CD4-positive, alpha-beta T cell treated with Interleukin-21 for 1 hour (primary cell): ENCODE data around the gene ADO.

Experiments used
- DNase-seq: peaks from one replicate; pipeline ENCODE4 v3.0.0-alpha.2; 2020

Gene ADO

DNA sequence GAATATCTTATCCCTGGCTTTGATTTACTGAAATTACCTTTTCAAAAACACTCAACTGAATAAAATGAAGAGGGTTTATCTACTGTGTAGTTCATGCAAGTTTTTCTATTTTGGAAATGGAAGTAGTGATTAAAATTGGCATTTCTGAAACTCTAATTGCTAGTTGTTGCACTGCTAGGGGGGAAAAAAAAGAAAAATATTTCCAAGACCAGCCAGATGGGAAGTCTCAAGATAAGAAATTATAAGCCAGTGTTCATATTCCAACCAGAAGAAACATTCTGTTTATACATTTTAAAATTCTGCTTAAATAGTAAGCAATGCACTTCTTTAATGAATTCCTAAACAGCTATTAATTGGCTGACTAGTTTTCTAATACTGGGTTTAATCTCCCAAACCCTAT lies 9.4 kb upstream of the ADO start:
- DNase-seq: no peak

GRCh38 chr10:62795762-62796161 lies 8.8 kb upstream of the ADO start:
- DNase-seq: no peak

DNA sequence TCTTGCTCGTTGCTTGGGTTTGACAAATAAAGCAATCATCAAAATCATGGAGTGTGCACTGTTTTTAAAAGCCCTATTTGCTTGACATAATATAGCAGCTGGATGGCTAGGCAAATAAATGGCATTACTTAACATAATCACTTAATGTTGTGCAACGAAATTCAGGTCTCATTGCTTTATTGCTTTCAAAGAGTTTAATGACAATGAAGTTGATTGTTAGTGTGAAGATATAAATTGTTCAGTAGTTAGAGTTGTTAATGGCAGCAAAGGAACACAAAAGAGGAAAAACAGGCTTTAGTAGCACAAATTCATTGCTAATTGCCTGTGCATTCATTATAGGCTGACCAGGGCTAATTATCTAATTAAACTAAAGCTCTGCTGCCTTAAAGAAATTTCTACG lies 7.6 kb upstream of the ADO start:
- no peak for DNase-seq

DNA sequence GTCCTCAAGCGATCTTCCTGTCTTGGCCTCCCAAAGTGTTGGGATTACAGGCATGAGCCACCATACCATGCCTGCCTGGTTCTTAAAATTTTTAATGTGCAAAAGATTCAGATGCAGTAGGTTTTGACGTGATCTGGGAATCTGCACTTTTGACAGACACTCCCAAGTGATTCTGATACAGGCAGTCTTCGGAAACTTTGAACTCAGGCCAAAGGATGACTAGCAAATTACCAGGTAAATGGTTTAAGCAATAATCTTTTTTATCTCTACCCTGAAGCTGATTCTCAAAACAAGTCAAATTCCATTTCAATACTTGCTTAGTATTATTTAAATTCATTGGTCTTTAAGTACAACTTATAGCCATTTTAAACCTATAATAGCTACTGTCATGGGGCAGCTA lies 2.6 kb upstream of the ADO start:
- no peak for DNase-seq

DNA sequence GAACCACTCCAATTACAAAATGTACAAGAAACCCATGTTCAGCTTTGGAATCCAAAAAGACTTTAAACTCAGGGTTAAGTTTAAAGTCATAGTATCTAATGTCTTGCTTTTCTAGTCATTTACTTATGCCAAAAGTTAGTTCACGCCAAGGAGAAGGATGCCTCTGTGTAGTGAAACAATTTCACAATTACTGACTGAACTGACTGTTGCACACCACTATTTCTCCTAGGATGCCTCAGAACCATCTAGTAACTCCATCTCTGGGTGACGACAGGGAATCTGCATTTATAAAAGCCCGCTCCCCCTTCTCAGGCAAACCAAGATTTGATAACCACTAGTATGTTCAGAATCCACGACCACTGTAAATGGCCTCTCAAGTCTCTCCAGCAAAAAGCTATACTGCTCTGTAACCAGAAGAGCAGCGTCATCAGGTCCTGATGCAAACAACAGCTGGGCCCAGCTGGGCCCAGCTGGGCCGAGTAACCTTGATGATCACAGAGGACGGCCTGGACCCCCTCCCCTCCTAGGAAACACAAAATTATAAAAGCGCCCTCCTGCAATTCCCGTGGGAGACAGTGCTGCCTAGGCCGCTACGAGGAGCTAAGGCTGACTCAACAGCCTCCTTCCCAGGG lies 680 bp upstream of the ADO start:
- no peak for DNase-seq

DNA sequence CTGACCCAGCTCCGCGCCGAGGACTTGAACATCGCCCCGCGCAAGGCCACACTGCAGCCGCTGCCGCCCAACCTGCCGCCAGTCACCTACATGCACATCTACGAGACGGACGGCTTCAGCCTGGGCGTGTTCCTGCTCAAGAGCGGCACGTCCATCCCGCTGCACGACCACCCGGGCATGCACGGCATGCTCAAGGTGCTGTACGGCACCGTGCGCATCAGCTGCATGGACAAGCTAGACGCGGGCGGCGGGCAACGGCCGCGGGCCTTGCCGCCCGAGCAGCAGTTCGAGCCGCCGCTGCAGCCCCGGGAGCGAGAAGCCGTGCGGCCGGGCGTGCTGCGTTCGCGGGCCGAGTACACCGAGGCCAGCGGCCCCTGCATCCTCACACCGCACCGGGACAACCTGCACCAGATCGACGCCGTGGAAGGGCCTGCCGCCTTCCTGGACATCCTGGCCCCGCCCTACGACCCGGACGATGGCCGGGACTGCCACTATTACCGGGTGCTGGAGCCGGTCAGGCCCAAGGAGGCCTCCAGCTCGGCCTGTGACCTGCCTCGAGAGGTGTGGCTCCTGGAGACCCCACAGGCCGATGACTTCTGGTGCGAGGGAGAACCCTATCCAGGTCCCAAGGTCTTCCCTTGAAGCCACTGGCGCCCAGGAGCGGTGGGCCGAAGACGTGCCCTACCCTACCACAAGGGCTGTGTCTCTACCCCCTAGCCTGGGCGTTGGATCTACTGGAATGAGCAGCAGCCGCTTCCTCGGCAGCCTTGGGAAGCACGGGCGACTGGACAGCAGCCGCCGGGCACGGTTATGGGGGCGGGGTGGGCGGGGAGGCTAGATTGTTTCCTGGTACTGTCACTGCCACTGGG lies 945 bp downstream of the ADO start:
- DNase-seq: no peak

DNA sequence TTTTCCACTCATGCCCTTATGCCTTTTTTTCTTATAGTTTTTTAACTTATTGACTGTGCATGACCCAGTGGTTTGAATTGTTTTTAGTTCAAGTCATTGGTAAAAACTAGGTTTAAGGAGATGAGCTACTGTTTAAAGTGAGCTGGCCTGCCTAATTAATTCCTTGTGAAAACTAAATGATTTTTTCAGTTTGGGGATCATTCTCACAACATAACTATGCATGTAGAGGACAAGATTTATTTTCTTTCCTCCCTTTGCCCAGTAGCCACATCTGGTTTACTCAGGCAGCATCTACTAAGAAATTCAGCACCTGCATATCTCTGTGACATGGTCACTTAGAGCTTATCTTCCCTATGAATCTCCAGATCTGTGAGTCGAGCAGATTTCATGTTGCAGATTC lies 1.7 kb downstream of the ADO start:
- no peak for DNase-seq

GRCh38 chr10:62810156-62810902 lies 5.8 kb downstream of the ADO start:
- DNase-seq: no peak

GRCh38 chr10:62811159-62811875 lies 6.8 kb downstream of the ADO start:
- DNase-seq: peak; percentile 52

GRCh38 chr10:62812672-62813439 lies 8.3 kb downstream of the ADO start:
- DNase-seq: no peak

- DNase-seq: no peak
These were observed 8.9 kb downstream of the ADO start for GRCh38 chr10:62813453-62813852.

GRCh38 chr10:62813981-62814380 lies 9.5 kb downstream of the ADO start:
- no peak for DNase-seq

DNA sequence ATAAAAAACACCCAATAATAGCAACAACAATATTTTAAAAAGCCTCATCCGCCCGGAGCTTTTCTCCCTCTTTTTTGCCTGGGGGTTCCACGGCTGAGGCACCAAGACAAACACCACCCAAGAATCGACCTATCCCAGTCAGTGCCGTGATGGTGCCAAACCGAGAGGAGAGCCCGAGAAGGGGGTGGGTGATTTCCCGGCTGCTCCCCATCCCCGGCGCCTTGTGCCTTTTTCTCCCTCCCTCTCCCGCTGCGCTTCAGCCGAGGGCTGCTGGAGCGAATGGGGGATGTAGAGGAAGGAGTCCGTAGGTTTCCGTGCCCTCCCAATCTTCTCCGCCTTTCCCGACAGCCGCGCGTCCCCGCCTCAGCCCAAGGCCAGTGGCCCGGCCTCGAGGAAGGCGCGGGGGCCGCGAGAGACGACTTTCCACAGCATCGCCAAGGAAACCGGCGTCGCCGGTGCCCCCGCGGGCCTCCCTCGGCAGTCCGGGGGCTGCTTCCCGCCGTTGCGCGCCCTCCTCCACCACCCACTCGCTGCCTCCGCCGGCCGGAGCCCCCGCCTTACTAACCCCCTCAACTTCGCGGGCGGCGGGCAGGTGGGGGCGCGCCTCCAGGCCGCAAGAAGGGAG lies 10.3 kb downstream of the ADO start:
- no peak for DNase-seq

DNA sequence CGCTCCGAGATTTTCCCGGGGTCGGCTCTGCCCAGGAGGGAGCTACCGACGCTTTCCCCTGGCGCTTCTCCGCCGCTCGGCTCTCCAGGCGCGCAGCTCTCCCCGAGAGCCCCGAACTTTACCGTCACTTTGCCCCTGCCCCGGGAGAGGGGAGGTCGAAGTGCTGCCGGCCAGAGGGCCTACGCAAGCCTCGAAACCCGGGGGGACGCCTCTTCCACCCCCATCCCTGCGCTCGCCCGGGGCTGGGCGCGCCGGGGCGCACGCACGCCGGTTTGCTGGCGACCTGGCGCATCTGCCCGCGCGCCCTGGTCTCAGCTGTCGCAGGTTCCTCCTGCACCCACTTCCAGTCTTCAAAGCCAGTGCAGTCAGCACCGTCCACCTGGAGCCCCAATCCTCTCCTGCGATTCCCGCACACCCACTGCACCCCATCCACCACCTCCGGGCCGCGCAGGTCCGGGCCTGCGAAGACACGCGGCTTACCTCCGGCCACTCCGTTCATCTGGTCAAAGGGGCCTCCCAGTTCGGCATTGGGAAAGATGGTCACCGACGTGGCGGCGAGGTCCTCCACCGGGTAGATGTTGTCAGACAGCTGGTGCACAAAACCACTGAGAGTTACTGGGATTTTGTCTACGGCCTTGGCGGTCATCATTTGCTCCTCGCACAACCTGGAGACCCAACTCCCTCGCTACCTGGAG lies 11.0 kb downstream of the ADO start:
- peak; percentile 11 for DNase-seq

DNA sequence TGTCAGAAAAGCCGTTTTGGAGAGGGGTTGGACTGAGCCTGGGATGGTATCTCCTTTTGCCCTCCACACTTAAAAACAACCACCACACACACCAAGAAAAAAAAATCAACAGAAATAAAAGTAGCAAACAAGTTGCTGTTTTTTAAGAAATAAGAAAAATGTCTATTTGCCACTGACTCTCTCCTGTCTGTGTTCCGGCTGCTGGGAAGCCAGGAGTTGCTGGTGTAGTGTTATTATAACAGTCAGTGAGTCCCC lies 11.5 kb downstream of the ADO start:
- DNase-seq: no peak

DNA sequence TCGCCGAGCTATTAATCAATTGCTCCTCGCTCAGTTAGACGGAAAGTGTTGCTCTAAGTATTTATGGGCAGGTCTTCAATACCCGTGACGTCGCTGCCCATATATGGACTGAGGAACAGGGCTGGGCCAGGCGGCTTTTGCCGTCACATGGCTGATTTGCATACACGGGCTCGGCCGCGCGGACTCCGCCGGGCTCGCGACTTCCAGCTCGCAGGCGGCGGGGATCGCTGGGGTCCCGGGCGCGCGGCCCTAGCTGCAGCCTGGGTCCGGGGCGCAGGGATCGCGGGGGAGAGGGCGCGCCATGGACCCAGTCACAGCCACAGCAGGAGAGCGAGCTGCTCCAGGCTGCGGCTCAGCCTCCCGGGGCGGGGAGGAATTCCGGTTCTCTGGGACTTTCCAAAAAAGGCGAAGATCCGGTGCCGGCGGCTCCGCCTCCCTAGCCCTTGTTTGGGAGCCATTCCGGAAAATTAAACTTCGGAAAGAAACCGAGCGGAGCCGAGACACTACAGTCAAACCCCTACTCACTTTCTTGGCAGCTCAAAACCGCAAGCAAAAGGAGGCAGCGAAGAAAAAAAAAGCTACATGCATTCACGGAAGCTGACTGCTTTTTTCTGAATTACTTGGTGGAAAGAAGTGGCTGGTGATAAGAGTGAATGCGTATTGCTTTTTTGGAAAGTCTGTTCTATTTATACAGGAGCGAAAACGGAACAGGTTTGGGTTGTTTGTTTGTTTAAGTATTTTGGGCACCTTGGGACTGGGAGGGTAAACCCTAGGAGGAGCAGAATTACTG lies 12.0 kb downstream of the ADO start, which contains the start of gene EGR2:
Gene EGR2 (minus strand): TSS at position 36 of the 790 bp plus-strand sequence. CDS start 337 bp downstream, outside the sequence.
- DNase-seq: peak; percentile 97

GRCh38 chr10:62817121-62817765 lies 12.7 kb downstream of the ADO start:
- no peak for DNase-seq

DNA sequence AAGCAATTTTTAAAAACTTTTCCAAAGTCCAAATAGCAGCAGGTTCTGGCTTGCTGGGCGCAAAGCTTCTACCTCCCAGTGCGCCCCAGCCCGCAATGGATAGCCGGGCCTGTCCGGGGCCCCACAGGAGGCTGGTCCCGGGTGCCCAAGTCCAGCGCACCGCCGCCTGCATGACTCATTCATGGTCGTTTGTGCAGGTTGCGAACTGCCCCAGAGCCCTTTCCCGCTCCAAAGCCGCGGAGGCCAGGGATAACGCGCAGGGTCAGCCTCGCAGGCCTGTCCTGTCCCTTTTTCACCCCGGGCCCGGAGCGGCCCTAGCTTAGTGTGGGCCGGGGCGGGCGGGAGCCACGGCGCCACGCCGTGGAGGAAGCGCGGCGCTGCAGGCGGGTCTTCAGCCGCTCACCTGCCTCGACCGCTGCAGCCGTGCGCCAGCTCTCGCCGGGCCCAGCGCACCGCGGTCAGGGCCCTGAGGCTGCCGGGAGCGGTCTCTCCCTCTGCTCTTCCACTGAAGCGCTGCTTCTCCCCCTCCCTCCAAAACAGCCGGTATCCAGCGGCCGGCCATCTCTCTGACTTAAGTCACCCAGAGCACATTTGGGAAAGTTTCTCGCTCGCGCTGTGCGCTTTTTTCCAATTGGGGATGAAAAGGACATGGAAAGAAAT lies 13.4 kb downstream of the ADO start:
- DNase-seq: peak; percentile 72

GRCh38 chr10:62818426-62819011 lies 14.0 kb downstream of the ADO start:
- DNase-seq: peak; percentile 38
